ENCODE data around the gene PMM2.
"Not testable (repeated sequence)": the region's sequence is repeated elsewhere in the genome, so short reads cannot be mapped to it uniquely, and the experiment has no call there.

PMM2 gene

DNA sequence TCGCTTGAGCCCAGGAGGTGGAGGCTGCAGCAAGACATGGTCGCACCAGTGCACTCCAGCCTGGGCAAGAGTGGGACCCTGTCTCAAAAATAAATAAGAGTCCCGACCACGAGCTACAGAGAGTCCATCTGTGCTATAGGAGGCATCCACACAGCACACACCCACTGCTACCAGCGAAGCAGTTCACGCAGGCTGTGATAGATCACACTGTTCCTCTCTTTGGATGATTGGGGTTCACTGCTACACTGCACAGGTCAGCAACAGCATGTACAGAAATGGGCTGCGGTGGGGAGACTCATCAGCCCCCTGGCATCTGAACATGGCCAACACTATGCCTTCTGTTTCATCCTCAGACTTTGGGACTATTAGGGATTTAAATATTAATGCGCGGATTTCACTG is 33.8 kb downstream of the PMM2 start:
- DNase-seq (ENCODE audit: low read depth) = no peak
- TF ChIP-seq, protein P1, sequence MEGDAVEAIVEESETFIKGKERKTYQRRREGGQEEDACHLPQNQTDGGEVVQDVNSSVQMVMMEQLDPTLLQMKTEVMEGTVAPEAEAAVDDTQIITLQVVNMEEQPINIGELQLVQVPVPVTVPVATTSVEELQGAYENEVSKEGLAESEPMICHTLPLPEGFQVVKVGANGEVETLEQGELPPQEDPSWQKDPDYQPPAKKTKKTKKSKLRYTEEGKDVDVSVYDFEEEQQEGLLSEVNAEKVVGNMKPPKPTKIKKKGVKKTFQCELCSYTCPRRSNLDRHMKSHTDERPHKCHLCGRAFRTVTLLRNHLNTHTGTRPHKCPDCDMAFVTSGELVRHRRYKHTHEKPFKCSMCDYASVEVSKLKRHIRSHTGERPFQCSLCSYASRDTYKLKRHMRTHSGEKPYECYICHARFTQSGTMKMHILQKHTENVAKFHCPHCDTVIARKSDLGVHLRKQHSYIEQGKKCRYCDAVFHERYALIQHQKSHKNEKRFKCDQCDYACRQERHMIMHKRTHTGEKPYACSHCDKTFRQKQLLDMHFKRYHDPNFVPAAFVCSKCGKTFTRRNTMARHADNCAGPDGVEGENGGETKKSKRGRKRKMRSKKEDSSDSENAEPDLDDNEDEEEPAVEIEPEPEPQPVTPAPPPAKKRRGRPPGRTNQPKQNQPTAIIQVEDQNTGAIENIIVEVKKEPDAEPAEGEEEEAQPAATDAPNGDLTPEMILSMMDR (IDR thresholded peaks at IDR 0.05; ENCODE audit: control insufficient read depth, extremely low read depth, insufficient read depth) = no peak
- H3K4me3 ChIP-seq (ENCODE audit: low read depth, low read length) = no peak overlapping the region

GRCh38 chr16:8831871-8832716 is 34.5 kb downstream of the PMM2 start:
- TF ChIP-seq, protein P1 (IDR thresholded peaks at IDR 0.05; ENCODE audit: control insufficient read depth, extremely low read depth, insufficient read depth) = no peak
- H3K4me3 ChIP-seq (ENCODE audit: low read depth, low read length) = no peak overlapping the region
- DNase-seq (ENCODE audit: low read depth) = no peak

DNA sequence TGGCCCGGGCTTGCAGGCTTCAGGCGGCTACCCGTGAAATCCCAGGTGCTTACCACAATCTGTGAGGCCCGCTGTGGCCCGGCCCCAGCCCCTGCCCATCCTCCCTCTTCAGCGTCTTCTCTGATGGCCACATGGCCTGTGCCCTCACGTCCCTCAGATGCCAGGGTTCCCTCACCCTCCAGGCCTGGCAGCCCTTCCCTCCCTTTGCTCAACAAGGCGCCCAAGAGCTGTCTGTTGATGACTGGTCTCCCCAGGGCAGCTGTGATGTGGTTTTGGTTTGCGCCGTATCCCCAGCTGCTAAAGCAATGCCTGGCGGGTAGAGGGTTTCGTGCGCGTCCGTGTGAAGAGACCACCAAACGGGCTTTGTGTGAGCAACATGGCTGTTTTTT is 35.1 kb downstream of the PMM2 start:
- TF ChIP-seq, protein P1 (IDR thresholded peaks at IDR 0.05; ENCODE audit: control insufficient read depth, extremely low read depth, insufficient read depth) = no peak
- no peak for DNase-seq (ENCODE audit: low read depth)
- H3K4me3 ChIP-seq (ENCODE audit: low read depth, low read length) = no peak overlapping the region

GRCh38 chr16:8836797-8837196 is 39.2 kb downstream of the PMM2 start:
- not testable (repeated sequence) for H3K4me3 ChIP-seq (ENCODE audit: low read depth, low read length); DNase-seq (ENCODE audit: low read depth)

DNA sequence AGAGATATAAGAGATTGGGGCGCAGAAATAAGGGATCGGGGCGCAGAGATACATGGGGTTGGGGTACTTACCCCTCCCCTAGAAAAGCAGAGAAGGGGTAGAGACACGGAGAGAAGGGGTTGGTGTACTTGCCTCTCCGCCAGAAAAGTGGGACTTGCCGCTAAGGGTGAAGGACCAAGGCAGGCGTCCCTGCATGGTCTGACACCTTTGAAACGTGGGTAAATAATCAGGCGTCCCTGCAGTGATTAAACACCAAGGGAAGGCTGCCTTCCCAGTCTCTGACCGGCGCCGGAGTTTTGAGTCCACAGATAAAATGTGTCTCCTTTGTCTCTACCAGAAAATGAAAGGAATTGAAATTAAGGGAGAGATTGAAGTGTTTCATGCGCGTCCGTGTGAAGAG is 40.0 kb downstream of the PMM2 start:
- not testable (repeated sequence) for H3K4me3 ChIP-seq (ENCODE audit: low read depth, low read length); DNase-seq (ENCODE audit: low read depth)

DNA sequence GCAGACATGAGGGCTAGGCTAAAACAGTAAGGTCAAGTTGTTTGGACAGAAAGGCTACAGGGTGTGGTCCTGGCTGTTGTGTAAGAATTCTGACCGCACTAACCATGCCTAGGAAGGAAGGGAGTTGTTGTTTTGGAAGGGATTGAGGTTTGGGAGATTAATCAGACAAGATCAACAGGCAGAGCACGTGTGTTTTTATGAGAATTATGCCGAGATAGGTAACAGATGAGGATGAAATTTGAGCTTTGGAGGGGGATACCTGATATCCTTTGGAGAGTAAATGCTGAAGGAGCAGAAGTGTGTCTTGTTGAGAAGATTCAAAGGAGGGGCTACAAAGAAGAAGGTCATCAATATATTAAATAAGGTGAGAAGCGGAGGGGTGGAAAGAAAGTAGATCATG is 44.4 kb downstream of the PMM2 start:
- DNase-seq (ENCODE audit: low read depth); H3K4me3 ChIP-seq (ENCODE audit: low read depth, low read length): not testable (repeated sequence)

DNA sequence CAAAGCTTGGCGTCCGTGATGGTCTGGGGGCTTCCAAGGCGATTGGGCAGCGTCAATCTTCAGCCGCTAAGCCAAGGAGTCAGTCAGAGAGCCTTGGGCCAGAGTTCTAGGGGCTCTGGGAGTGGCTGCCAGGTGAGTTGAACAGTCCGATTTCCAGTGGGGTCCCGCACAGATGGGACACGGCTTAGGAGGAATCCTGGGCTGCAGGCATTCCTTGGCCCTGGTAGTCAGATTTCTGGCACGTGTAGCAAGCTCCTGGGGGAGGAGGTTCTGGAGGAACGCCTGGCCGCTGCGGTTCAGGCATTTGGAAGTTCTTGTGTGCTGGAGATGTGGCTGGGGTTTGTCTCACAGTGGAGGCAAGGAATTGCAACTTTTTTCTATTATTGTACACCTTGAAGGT is 45.7 kb downstream of the PMM2 start:
- H3K4me3 ChIP-seq (ENCODE audit: low read depth, low read length); DNase-seq (ENCODE audit: low read depth): not testable (repeated sequence)

DNA sequence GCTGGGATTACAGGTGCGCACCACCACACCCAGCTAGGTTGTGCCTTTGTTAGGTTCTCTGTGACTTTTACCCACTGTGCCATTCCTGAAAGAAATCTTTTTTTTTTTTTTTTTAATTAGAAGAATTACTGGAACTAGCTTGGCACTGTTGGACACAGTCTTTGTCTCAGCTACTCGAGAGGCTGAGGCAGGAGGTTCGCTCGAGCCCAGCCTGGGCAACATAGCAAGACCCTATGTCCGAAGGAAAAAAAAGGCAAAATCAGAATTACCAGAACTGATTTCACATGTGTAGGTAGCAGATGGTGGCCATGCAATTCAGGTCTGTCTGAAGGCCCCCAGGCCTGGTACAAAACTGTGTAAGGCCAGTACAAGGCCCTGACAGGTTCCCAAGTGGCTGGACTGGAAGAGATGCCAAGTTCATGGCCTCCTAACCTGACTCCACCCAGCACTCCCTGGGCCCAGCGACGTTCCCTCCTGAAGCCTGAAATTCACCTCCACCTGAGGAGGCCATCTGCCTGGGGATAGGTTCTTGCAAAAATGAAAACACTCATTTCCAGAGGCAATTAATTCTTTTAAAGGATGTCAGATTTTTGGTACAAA is 48.2 kb downstream of the PMM2 start:
- TF ChIP-seq, protein P1 (IDR thresholded peaks at IDR 0.05; ENCODE audit: control insufficient read depth, extremely low read depth, insufficient read depth) = no peak
- no peak for DNase-seq (ENCODE audit: low read depth)
- no peak overlapping the region for H3K4me3 ChIP-seq (ENCODE audit: low read depth, low read length)

- TF ChIP-seq, protein P1 (IDR thresholded peaks at IDR 0.05; ENCODE audit: control insufficient read depth, extremely low read depth, insufficient read depth) = no peak
- no peak for DNase-seq (ENCODE audit: low read depth)
- no peak overlapping the region for H3K4me3 ChIP-seq (ENCODE audit: low read depth, low read length)
Observed at GRCh38 chr16:8846401-8846932, 48.8 kb downstream of the PMM2 start.

All from LNCaP clone FGC (cell line).